GM21423 (cell line): ENCODE results near the gene MFNG.
"Not testable (repeated sequence)": the region's sequence is repeated elsewhere in the genome, so short reads cannot be mapped to it uniquely, and the experiment has no call there.

Experiments
- ATAC-seq: cut with Tn5 transposase; IDR thresholded peaks from one replicate; pipeline ENCODE4 v1.9.1; 2021; ENCODE audit warnings: mild to moderate bottlenecking, moderate library complexity; ENCODE audit not compliant: unreplicated experiment

The MFNG gene

DNA sequence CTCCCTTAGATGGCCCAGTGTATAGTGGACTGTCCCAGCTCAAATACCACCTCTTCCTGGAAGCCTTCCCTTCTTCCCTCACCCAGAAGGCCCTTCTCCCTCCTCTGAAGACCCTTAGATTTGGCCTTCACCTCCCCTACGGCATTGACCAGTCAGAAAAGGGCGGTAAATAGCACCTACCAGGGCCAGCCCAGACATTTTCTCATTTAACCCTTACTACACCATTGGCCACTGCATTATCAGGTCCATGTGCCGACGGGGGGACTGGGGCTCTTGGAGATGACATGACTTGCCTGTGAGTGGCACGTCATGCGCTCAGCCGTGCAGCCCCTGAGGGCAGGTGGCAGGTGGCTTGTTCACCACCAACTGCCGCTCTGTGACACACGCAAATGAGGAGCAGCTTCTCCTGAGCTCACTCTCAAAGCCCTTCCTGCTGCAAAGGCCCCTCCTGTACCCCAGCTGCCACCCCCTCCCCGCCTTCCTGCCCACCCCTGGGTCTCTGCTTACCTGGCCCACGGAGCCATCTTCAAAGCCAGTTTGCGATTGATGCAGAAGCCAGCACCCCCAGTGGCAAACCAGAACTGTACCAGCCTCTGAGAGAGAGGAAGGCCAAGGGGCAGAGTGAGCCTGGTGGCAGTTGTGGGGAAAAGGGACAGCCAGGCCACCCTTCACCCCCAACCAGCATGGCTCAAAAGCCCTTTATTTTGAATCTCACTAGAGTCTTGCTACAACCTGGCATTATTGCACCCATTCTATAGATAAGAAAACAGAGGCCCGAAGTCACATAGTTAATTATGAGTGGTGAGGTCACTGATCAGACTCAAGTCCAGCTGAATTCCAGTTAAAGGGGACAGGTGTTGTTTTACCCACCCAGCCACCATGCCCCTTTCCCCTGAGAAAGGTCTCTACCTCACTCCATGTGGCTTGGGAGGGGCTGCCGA is 9.5 kb downstream of the MFNG start:
- no peak for ATAC-seq

- no peak for ATAC-seq
Measured at GRCh38 chr22:37474447-37475090, 11.6 kb downstream of the MFNG start.

DNA sequence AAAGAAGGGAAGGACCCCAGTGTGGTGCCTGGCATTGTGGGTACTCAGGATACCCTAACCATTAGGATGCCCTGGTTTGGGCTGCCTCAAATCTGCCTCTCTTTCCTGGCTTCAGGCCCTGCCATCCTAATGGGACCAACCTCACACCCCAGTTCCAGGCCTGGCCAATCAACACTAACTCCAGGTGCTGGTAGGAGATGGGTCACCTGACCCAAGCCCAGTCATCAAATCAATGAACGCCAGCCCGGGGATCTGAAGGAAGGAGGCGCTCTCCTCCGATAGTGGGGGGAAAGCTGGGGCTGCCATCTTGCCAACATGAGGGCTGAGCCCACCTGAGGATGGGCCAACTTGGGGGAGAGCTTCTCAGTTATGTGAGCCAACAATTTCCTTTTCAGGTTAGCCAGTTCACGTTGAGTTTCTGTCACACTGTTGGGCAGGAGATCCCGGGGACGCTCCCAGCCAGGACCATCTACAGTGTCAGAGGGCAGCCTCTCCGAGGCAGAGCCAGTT is 12.7 kb downstream of the MFNG start:
- ATAC-seq: no peak

- ATAC-seq: no peak
Measured at GRCh38 chr22:37472418-37473006, 13.7 kb downstream of the MFNG start.

- ATAC-seq: no peak
Measured at GRCh38 chr22:37471727-37472417, 14.3 kb downstream of the MFNG start.

- no peak for ATAC-seq
Measured at GRCh38 chr22:37470087-37470445, 16.1 kb downstream of the MFNG start.

DNA sequence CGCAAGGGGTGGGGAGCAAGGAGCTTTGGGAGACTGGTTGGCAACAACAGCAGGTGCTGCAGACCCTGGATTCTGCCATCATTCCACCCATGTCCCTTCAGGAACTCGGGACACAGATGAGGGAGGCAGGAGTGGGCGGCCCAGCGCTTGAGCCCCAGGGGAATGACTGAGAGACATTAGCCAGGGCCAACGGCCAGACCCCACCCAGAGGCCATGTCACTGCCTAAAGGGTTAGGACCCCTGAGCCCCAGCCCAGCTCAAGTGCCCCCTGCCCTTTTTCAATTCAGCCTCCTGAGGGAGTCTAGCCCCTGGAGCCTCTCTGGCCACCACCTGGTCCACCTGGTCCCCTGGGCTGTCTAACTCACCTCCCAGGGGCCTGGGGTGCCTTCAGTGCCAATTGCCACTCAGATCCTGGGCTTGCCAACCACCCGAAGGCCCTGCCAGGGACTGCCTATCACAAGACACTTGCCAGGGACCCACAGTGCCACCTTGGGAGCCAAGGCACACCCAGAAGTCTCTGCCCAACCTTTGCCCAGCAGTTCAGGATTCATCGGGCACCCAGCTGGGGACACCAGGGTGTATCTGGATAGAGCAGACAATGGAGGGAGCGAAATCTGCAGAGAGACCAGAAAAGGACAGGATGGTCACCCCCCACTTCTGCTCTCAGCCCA is 16.6 kb downstream of the MFNG start:
- no peak for ATAC-seq

DNA sequence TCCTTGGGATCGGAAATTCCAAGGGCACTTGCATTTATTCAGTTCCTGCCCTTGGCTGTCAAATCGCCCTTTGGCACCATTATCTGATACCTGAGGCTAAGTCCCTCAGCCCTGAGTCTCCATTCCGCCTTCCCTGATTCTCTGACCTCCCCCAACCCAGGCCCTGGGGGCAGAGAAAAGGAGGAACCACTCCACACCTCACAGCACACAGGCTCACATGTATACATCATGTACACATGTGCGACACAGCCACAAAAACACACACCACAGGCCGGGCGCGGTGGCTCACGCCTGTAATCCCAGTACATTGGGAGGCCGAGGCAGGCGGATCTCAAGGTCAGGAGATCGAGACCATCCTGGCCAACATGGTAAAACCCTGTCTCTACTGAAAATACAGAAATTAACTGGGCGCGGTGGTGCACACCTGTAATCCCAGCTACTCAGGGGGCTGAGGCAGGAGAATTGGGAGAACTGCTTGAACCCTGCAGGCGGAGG is 17.9 kb downstream of the MFNG start:
- ATAC-seq: not testable (repeated sequence)

- no peak for ATAC-seq
Measured at GRCh38 chr22:37467391-37467955, 18.7 kb downstream of the MFNG start.

- ATAC-seq: no peak
Measured at GRCh38 chr22:37464181-37464580, 22.0 kb downstream of the MFNG start.

- no peak for ATAC-seq
Measured at GRCh38 chr22:37462983-37463382, 23.2 kb downstream of the MFNG start.

DNA sequence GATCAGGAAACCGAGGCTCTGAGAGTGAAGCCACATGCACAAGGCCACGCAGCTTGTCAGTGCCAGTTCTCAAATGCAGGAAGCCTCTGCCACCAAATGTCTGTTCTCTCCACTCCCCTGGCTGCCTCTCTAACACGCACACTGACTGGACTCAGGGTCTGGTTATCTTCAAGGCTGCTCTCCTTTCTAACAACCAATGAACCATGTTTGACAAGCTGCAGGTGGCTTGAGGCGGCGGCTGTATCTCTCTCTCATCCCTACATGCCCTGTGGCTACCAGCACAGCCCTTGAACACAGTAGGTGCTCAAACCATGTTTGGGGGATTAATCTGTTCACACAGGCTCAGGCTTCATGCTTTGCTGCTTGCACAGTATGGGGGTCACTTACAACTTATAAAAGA is 23.7 kb downstream of the MFNG start:
- no peak for ATAC-seq

DNA sequence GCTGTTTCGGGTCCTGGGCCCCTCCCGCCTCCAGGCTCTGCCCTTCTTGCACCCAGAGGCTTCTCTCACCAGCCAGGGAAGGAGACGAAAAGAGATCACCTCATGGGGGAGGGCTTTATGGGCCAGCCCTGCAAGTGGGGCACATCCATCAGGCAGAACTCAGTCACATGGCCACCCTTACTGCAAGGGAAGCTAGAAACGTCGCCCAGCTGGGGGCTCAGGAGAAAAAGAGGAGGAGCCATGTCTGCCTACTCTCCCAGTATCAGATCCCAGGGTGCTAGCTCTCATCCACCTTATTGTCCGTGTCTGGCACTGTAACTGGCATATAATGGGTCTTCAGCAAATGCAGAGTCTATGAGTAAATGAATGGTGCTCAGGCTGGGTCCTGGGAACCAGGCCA is 24.2 kb downstream of the MFNG start:
- no peak for ATAC-seq

DNA sequence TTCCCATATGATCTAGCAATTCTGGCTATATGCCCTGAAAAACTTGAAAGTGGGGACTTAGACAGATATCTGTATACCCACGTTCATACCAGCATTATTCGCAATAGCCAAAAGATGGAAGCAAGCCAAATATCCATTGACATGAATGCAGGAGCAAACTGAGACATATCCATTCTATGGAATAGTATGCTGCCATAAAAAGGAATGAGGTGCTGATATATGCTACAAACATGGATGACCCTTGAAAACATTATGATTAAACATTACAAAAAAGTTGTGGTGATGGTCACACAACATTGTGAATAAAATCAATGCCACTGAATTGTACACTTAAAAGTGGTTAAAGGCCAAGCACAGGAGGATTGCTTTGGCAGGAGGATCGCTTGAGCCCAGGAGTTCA is 25.5 kb downstream of the MFNG start:
- ATAC-seq: no peak

GRCh38 chr22:37459206-37459605 is 27.0 kb downstream of the MFNG start:
- no peak for ATAC-seq

DNA sequence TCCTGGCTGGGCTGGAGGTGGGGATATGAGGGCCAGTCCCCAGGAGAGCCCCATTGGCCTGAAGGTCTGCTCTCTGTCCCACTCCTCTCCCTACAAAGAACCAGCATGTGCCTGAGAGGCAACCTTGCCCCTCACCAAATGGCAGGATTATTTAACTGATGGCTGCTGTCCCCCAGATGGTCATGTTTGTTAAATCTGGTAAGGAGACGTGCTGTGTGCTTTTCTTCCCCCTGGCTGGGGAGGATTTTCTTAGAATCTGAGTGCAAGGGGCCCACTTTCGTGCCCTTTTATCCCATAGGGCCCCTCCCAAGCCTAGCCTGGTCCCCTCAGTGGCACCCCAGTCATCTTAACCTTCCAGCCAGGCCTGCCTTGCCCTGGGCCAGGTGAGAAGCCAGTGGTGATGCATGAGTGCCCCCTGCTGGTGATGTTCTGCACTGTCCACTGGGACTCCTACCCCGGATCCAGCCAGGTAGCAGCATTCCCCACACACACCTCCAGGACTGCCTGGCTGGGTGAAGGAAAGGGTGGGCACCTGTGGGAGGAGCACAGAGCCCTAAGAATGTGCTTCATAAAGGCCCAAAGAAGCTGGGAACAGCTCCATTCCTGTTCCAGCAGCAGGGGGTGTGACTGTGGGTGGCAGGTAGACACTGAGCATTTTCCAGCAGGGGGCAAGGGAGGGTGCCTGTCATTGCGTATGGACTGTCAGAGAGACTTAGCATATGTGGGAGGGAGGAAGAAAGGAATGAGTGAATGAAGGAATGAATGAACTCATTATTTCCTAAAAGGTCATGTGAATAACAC is 28.9 kb downstream of the MFNG start:
- peak; percentile 52 for ATAC-seq

DNA sequence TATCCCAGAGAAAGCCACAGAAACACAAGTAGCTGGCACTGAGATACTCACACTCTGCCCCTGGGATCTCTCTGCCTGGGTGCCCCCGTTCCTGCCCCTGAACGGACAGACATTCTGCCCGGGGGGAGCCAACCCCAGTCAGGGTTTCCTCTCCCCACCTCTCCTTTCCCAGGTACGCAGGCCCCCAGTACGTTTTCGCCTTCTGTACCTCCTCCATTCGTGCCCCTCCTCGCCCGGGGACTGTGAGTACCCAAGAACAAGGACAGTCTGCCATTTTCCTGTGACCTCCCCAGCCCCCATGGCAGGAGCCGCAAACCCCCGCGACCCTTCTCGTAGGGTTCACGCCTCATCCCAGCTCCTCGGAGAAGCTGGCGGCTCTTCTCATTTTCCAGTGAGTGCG is 29.8 kb downstream of the MFNG start:
- ATAC-seq: no peak

- ATAC-seq: no peak
Measured at GRCh38 chr22:37455896-37456295, 30.3 kb downstream of the MFNG start.
